T-helper 9 cell (primary cell): ENCODE measurements around the gene GLI3.

Experiments
- DNase-seq: peaks from one replicate; pipeline ENCODE4 v3.0.0-alpha.2; 2020

The GLI3 gene

DNA sequence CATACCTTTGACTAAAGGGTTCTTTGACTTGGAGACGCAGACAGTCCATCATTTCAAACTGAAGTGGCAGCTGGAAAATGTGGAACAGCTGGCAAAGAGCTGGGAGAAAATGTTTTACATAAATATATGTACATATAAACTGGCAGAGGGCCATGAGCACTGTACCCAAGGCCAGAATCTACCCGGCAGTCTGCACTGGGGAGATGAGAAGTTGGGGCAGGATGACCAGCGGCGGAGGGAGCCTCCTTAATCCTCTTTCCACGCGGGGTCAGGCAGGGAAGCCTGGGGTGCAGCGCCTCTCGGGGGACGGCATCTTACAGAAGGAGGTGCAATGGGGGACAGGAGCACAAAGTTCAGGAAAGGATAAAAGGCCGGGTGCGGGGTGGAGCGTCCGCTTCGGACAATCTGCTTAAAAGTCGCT, 1.3 kb downstream of the GLI3 start:
- DNase-seq: no peak

DNA sequence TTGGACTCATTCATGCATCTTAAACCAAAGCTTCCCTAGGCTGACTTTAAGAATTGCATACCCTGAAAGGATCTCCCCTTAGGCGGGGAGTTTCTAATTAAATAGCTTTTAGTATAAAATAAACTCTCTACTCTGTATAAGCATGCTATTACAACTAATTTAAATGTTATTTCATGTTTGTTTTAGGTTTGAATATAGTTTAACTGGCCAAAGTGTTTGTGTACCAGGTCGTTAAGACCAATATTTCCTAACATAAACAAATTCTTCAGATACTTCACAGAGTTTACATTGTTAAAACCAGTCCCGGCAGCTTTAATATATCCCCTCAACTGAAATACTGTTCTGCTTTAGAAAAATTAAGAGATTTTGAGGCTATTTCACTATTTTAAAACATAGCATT, 2.3 kb downstream of the GLI3 start:
- DNase-seq: no peak

DNA sequence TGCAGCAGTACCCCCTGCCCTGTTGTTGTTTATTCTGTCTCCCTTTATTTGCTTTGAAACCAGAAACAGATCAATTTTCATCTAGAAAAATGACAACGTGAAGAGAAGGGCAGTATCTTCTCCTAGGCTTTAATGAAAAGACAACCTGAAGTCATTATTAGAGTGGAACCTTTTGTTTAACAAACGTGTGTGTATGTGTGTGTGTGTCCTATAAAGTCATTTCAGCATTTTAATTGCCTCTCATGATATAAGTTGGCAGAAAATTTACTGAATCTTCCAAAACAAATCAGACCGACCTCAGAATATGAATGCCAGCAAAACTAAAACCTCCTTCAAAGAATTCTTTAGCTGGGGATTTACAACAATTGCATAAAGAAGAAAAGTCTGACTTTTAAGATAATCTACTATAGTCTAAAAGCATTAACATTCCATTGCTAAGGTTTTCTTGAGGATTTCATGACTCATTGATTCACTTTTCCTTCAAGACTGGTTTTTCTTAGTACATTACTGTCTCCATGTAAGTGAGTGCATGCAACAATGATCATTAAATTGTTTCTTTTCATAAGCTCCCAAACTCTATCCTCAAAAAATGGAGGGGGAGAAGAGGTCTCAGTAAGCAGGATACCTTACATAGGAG, 3.2 kb downstream of the GLI3 start:
- DNase-seq: no peak

DNA sequence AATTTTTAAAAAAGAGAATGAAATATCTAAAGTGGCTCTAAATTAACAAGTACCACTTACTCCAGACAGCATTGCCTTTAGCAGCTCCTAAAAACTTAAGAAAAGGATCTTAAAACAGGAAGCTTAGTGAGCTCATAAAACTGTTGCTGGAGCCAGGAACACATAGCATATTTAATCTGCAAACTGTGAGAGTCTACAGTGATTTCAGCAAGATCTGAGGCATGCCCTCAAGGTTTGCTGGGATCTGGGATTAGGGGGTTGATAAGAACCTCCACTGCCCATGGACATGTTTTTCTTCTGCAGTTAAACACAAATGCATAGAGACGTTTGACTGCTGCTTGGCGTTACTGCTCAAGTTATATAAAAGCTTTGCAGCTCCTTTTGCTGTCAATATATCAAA, 3.8 kb downstream of the GLI3 start:
- DNase-seq: no peak

DNA sequence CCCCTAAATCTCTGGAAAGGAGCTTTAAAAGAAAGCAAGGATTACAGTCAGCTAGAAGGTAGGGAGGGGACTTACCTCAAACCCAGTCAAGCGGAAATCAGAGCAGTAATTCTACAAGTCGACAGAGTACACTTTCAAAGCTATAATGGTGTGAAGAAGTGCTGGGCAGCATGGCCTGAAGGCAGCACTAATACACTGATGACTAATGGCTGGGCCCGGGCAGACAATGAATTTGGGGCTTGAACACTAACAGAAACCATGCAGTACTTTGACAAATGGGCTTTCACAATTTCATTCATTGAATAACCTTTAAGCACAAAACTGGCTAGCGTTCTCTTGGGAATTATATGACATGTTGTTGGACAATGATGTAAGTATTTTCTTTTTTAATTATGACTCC, 4.7 kb downstream of the GLI3 start:
- DNase-seq: no peak

DNA sequence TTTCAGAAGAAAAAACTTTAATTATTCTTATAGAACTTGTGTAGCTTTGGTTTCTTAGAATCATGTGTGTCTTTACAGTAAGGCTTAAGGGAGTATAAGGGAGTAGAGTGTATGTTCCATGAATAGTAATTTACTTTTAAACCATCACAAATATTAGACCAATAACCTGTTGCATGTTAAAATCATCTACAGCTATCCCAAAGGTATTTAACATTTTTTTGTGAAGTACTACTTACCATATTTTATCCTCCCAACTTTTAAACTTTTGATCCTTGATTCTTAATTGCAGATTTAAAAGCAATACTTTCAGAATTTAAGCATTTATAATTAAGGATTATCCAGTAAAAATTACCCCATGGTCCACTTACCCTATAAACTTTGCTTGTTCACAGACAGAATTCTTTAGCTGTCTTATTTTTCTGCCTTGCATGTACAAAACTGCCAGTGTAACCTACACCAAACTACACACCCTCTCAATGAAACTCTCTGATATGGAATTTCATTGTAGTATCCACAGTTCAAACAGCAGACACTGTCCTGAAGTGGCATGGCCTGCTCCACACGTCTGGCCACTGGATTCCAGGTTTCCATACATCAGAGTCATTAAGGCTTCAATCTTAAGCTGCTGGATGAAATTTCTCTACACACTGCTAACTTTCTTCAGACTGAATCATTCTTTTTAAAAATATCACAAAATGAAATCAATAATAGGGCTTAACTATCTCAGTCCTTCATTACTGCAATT, 5.8 kb downstream of the GLI3 start:
- DNase-seq: no peak

DNA sequence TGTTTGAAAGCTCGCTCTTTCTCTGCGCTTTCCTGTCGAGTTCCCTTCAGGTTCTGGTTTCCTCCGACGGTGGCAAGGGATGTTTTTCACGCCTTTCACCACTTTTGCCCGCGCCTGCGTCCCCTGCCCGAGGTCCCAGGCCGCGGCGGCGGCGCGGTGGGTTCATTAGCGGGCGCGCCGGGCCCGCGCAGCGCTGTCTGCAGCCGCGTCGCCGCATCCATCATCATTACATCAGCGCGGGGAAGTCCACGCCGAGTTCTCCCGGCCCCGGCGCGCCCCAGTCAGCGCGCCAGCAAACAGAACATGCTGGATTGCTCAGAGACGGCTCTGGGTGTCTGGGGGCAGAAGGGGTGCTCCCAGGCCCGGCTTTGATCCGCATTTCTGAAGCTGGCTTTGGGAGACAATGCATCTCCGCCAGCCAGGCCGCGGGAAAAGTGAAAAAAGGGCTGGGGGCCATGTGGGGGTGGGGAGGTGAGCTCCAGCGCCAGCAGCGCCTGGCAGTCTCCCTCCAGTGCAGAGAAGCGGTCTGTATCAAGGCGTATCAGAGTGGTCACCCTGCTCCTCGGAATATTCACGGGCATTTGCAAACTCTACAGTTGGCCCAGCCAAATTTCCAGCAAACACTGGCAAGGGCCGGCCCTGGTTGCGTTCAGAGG, 8.9 kb downstream of the GLI3 start:
- DNase-seq: no peak

DNA sequence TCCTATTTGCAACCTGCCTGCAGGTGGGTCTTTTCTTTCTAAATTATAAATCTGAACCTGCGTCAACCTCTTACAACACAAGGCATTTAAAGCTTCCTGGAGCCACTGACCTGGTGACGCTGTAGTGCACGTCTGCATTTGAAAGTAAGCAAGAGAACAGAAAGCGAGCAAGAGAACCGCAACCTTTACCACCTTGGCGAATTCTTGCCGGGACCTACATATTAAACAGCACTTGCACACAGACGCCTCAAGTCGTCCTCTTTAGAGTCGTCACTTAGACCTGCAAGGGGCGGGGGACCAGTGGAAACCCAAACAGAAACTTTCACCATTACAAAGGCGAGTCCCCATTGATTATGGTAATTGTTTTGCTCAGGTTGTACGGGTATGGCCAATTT, 9.5 kb downstream of the GLI3 start:
- no peak for DNase-seq

DNA sequence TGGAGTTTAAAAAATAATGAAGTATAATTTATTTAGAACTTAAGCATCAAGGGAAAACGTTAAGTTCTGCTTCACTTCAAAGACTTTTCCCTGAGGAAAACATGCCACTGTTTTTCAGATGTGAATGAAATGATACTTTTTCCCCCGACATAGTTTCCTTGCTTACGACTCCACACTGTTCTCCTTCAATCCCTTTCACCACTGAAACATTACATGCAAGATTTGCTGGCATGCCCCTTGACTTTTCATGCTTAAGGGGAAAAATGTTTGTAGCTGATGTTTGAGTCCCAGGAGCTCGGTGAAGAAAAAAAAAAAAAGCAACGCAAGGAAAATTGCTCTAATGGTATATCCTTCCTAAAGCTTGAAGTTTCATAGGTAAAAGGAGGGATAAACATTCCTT, 10.0 kb downstream of the GLI3 start:
- DNase-seq: no peak

DNA sequence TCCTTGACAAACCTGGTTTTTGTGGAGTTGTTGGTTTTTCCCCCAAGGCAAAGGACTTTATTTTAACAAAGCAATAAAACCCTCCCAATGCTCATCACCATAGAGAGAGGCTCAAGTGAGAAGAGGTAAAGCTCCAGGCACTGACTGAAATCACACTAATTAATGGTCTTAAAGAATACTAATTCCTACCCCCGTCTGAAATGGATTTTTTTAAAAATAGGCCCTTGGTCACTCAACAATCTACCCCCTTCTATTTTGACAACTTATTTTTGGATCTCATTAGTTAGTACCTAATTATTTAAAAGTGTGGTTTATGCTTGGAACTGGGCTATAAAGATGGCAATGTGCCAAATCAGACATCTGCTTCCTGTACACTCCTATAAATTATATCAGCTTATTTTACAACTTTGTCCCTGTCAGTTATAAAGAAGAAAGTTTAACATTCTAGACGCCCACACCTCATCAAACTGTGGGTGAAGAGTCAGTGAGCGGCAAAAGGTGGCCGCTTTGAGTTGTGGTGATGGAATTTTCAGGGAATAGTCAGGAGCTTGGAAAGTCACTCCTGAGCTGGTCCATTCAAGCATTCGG, 10.6 kb downstream of the GLI3 start:
- DNase-seq: no peak

DNA sequence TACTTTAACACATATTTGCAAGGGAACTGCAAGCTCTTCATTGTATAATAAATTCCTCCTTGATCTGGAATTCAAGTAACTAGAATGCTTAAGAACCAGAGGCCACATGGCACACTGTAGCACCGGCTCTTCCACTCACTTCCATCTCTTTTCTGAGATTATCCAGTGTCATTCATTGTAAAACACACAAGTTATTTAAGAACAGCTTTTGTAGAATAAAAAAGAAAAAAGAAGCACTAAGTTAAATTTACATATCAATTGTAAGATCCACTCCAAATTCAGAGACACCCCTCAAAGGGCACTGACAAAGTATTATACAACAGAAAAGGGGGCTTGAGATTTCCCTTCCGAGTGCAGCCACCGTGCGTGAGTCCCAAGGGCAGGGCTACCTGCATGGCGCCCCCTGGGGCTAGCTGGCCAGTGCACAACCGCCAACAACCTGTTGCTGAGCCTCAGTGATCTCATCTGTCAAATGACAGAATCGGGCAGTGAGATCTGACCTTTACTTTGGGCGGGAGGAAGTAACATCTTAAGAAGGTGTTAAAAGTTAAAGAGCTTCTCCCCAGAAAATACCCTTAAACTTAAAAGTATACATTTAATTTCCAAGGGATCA, 12.5 kb downstream of the GLI3 start:
- DNase-seq: no peak

DNA sequence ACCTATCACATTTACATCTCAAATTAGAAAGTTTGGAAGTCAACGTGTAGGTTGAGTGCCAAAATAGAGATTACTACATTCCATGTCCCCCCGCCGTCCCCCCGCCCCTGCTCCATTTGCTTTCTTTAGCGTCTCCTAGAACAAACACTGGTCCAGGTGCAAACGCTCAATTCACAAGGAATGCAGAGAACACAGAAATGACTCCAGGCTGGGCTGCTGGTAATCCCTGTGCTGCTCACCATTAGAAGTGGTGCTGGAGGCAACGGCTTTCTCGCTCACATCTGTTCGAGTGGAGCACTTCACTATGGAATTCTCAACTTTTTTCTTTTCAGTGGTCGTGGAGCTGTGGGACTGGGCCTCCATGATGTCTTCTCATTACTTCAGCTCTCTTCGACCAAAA, 14.1 kb downstream of the GLI3 start:
- no peak for DNase-seq

DNA sequence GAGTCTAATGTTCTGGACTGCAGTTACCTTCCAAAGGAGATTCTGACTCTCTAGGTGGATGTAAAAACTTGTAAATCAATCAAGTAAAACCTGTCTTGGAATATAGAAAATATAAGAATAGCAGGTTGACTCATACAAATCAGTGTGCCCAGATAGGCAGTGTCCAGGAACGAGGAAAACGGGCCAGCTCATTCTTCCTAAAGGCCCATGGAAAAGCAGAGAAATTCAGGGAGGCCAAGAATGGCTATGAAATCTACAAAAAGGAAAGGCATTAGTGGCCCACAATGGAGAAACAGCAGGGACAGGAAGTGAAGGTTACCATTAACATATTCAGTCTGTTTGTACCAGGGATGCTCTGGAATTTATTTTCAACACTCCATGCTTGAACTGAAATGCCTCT, 14.9 kb downstream of the GLI3 start:
- no peak for DNase-seq

DNA sequence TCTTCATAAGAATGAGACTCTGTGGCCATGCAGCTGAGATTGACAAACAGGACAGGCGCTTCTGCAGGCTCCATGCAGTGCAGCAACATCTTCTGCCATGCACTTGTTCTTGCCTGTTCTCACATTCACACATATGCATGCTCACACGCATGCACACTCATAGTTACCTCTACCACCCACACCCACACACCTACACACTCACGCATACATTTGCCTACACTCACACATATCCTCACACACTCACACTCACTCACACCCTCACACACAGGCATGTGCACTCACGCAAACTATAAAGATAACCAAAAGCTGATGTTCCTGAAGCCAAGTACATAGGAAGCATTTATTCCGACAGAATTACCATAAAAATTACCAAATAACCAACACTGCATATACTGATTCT, 15.7 kb downstream of the GLI3 start:
- no peak for DNase-seq

DNA sequence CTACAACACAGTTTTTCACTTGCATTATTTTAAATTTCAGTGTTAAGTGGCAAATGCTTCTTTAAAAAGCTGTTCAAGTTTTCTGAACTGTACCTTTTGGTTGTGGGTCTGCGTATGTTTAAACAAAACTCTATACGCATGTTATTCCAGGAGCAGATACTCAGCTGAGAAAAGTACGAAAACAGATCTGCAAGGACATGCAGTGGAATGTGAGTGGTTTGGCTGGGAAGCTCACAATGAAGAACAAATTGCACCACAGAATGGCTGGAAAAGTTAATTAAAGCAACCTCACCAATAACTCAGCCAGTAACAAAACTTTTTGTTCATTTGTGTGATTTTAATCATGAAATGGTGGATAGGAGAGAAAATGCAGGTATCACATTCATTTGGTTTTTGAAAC, 17.6 kb downstream of the GLI3 start:
- no peak for DNase-seq

DNA sequence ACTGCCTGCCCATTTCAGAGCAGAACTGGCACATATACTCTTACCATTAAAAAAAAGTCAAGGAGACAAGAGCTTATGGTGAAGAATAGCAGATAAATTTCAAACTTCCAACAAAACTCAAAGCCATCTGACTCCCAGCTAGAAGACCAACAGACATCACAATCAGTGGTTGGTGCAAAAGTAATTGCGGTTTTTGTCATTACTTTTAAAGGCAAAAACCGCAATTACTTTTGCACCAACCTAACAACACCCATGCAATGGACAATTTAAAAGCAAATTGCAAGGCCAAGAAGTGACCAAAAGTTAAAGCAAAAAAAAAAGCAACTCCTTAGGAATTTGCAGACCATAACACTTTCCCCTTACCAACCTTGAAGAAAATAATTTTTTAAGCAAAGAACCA, 18.8 kb downstream of the GLI3 start:
- DNase-seq: no peak

DNA sequence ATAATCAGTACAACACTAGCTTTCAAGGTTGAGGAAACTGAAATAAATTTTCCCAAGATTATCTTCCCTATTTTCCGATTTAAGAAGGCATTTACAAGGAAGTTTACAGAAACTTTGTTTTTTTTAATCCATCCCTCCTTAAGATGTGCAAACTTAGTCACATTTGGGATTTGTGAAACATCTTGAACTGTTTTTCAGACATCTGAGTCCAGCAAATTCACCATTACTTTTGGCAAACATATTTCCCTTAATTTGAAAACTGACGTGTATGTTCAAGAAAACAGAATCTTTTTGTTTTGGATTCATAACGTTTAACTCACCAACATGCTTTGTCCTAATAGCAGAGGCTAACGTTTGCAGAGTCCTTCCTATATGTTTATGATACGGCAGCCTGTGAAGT, 19.5 kb downstream of the GLI3 start:
- no peak for DNase-seq

DNA sequence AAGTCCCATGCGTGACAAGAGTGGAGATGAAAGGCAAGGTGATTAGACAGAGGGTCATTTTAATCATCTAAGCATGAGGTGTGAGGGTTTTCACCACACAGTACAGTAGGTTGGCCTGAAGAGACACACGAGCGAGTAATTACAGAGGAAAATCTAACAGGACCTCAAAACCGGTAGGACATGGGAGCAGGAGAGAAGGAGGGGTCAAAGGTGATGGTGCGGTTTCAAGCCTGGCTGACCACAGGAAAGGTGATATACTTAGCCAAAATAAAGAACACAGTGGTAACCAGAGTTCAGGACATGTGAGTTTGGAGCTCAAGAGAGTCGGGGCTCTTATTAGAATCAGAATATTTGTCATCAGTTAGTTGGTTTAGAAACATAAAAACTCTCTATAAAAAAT, 20.0 kb downstream of the GLI3 start:
- no peak for DNase-seq

DNA sequence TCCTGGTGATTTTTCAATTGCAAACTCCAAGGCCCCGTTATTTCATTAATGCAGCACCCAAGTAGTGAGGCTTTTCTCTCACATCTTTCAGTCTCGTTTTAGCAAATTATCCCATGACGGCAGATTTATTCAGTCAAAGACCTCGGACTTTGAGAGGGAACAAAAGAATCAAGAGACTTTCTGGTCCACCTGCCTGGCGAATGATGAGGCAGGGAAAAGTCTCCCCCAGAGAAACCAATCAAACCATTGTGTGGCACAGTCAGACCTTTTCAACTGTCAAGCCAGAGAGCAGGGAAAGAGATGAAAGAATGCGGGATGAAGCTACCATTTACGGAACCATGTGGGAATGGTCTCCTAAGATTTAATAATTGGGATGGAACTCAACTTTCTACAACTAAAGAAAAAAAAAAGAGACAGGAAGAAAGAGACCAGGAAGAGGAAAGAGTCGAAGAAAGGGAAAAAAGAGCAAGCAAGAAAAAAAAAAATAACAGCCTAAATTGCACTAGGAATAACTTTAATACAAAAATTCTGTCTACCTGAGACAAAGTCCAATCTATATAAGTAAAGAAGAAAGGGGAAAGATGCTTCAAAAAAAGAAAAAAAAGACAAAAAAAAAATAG, 22.8 kb downstream of the GLI3 start:
- no peak for DNase-seq

DNA sequence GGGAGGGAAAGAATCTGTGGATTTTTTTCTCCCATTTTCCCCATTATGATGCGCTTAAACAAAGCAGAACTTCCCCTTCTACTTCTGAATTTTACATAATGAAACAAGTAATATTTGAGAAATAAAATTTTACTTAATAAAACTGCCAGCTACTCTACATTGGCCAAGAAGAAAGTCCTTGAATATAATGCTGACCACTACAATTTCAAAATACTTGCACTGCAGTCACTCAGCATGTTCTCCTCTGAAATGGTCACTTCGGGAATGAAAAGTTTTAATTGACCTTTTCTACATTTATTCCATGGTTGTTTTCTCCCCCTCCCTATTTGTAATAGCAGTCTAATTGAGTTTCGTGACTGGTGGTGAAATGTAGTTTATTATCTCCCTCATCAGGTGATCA, 23.9 kb downstream of the GLI3 start:
- DNase-seq: no peak

DNA sequence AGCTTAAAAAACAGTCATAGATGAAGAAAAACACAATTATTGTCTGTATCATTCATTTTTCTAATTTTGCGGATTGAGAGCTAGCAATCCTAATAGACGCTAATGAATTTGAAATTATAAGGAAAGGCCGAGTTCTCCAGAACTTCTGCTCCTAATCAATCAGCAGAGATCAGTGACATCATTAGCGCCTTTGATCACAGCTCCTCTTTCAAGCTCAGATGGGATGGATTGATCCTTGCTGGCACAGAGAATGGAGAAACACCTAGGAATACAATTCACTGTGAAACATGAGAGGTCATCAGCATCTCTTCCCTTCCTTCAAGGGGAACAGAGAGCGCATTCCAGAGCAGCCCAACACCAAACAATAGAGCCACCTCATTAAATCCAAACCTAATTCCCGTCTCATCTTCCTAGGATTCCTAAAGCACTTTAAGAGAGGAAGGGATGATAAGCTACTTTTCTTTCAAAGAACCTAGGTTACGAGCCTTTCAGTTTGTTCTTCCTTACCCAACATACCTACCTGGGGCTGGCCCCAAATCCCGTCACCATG, 24.4 kb downstream of the GLI3 start:
- no peak for DNase-seq

DNA sequence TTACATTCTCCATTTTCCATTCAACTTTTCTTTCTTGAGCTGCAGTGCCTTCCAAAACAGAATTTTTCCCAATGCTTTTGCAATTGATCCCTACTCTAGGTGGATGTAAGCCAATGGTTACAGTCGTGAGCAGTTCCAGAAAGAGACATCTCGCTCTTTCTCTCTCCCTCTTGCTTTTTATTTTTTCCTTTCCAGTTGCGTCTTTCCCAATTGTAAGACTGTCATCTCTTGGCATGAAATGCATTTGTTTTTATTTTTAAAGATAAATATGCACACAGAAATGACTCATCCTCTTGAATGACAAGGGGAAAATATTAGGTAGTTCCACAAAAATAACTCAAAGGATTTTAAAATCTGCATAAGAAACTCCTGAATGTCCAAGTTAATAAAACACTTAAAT, 25.1 kb downstream of the GLI3 start:
- no peak for DNase-seq

DNA sequence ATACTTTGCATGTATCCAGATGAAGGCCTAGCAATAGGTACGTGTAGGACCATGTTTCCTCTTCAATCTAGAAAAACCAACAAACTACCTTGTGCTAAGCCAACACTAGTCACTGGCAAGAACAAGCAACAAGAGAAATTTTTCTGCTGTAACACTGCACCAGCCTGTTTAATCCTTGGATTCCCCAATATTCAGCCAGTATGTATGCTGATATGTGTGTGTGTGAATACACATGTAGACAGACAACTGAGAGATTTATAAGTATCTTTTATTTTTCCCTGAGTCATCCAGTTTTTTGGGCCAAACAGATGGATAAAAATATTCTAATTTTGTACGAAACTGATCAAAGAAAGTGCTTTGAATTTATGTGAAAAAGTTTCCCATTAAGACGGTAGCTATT, 26.2 kb downstream of the GLI3 start:
- DNase-seq: no peak
